GM12864 (cell line): ENCODE data around the gene CD2.

Source experiments
- DNase-seq: peaks from one replicate; pipeline ENCODE4 v3.0.0-alpha.2; 2011; ENCODE audit warnings: low read depth
- H3K4me3 ChIP-seq: 2 replicates; pipeline ENCODE4 v1.5.1; 2011; ENCODE audit warnings: mild to moderate bottlenecking, low read depth, low read length, control low read depth
- CTCF ChIP-seq: IDR thresholded peaks from 2 replicates; pipeline ENCODE4 v1.5.1; 2011; ENCODE audit warnings: low read depth, mild to moderate bottlenecking, moderate library complexity, low read length, control low read depth, inconsistent platforms; ENCODE audit errors: missing control alignments

CD2 gene

GRCh38 chr1:116739371-116740012 lies 14.7 kb upstream of the CD2 start:
- no peak overlapping the region for H3K4me3 ChIP-seq
- DNase-seq = no peak
- TF ChIP-seq CTCF = no peak

GRCh38 chr1:116740296-116740695 lies 13.9 kb upstream of the CD2 start:
- TF ChIP-seq CTCF = no peak

GRCh38 chr1:116740746-116741145 lies 13.5 kb upstream of the CD2 start:
- no peak overlapping the region for H3K4me3 ChIP-seq
- TF ChIP-seq CTCF = no peak
- DNase-seq = no peak

More at GRCh38 chr1:116740296-116740695, 13.9 kb upstream of the CD2 start:
- DNase-seq = no peak
- no peak overlapping the region for H3K4me3 ChIP-seq

- H3K4me3 ChIP-seq = no peak overlapping the region
- TF ChIP-seq CTCF = no peak
- no peak for DNase-seq
These were observed 12.2 kb upstream of the CD2 start for GRCh38 chr1:116741836-116742565.

- TF ChIP-seq CTCF = no peak
- DNase-seq = no peak
These were observed 10.7 kb upstream of the CD2 start for GRCh38 chr1:116743535-116743934.

GRCh38 chr1:116748272-116748671 lies 6.0 kb upstream of the CD2 start:
- no peak overlapping the region for H3K4me3 ChIP-seq
- TF ChIP-seq CTCF = no peak
- DNase-seq = no peak

More at GRCh38 chr1:116743535-116743934, 10.7 kb upstream of the CD2 start:
- H3K4me3 ChIP-seq = no peak overlapping the region
